Measurements from ENCODE around the gene FOXO3. TPM values are rescaled to one million over a fixed set of nuclear protein-coding genes. Genes with fewer than 3 reads are reported as not detected.

The FOXO3 gene
- total and polyA plus RNA-seq, 11 donors: 11.6 to 87.9 (median 38.7) TPM

GRCh38 chr6:108608453-108609275 lies 47.9 kb downstream of the FOXO3 start:
- Histone ChIP-seq H3K9me3 (peaks cover 0 to 15% (median 6%) of the 10 kb centered on the region in 12 donors), H3K36me3 (no peaks in the 10 kb centered on the region), H3K4me1 (peaks cover 13 to 88% (median 71%) of the 10 kb centered on the region in 12 donors), H3K27ac (peak overlapping the region; percentile 8 to 73 (median 39)), H3K27me3 (no peaks in the 10 kb centered on the region), H3K4me3 (no peak overlapping the region)
- 44 to 55% (median 47%) methylated on average over 7 of the region's 7 CpGs for WGBS, 4 donors
- TF ChIP-seq CTCF (IDR thresholded peaks at IDR 0.05) (no peak), POLR2A (IDR thresholded peaks at IDR 0.05) (no peak)
- peak; percentile 12 to 70 (median 48) for ATAC-seq
- DNase-seq: no peak
- intact Hi-C loops (cut with DNase I): loop anchor here in 3 of 10 donors (2.0 to 5.0 kb wide), 3 partner anchors 14 to 46 kb away; partner anchors contain the start of gene FOXO3 (in 1 of the 3)

- DNase-seq: no peak
- intact Hi-C loops (cut with DNase I): loop anchor here in 3 of 10 donors (2.0 to 5.0 kb wide), 3 partner anchors 13 to 47 kb away; partner anchors contain the start of gene FOXO3 (in 1 of the 3)
- TF ChIP-seq POLR2A (IDR thresholded peaks at IDR 0.05) (no peak), CTCF (IDR thresholded peaks at IDR 0.05) (no peak)
These were observed 48.6 kb downstream of the FOXO3 start for GRCh38 chr6:108609276-108609769.

GRCh38 chr6:108610270-108610839 lies 49.6 kb downstream of the FOXO3 start:
- Histone ChIP-seq H3K9me3 (peaks cover 0 to 15% (median 6%) of the 10 kb centered on the region in 12 donors), H3K4me3 (no peak overlapping the region), H3K27me3 (no peaks in the 10 kb centered on the region), H3K36me3 (no peaks in the 10 kb centered on the region), H3K4me1 (peaks cover 13 to 88% (median 65%) of the 10 kb centered on the region in 12 donors), H3K27ac (peak overlapping the region in 9 of 12 donors; percentile 4 to 73 (median 35))
- TF ChIP-seq CTCF (IDR thresholded peaks at IDR 0.05) (no peak), POLR2A (IDR thresholded peaks at IDR 0.05) (no peak)
- WGBS, 4 donors: 37 to 53% (median 45%) methylated on average over 3 of the region's 3 CpGs
- intact Hi-C loops (cut with DNase I): no loop called here
- ATAC-seq (peak in 2 of 4 donors; percentile 5 to 37), DNase-seq (no peak)

More at GRCh38 chr6:108609276-108609769, 48.6 kb downstream of the FOXO3 start:
- Histone ChIP-seq H3K27me3 (no peaks in the 10 kb centered on the region), H3K27ac (peak overlapping the region; percentile 8 to 73 (median 39)), H3K9me3 (peaks cover 0 to 15% (median 6%) of the 10 kb centered on the region in 12 donors), H3K4me3 (no peak overlapping the region), H3K36me3 (no peaks in the 10 kb centered on the region), H3K4me1 (peaks cover 13 to 88% (median 65%) of the 10 kb centered on the region in 12 donors)
- WGBS, 4 donors: 81 to 85% (median 82%) methylated on average over 5 of the region's 5 CpGs
- peak; percentile 18 to 87 (median 56) for ATAC-seq

All from heart left ventricle (tissue), 16 donors.